Gastrocnemius medialis (tissue), 4 donors: ENCODE data around the gene XDH. TPM values are rescaled to one million over a fixed set of nuclear protein-coding genes. Genes with fewer than 3 reads are reported as not detected.

Experiments used
- ATAC-seq, 2 donors: fragments of 150-250 bp; one replicate each; pipeline ENCODE4 v1.9.1; 2016
- DNase-seq, 2 donors: peaks; one replicate each; pipeline ENCODE4 v3.0.0-alpha.2; 2019
- H3K27ac ChIP-seq, 4 donors: fragments of 200-600 bp; sonication (generic); 1 replicate in 1 of 4; 2 replicates in 3 of 4; pipeline ENCODE4 v1.5.1; 2016 to 2018; ENCODE audit warnings: mild to moderate bottlenecking in 2 of 4, moderate library complexity in 1 of 4
- H3K27me3 ChIP-seq, 3 donors: fragments of 200-600 bp; sonication (generic) in 2 of 3; 1 replicate in 1 of 3; 2 replicates in 2 of 3; pipeline versions ENCODE4 v1.5.1 to v1.6.0; 2016 to 2019; ENCODE audit warnings: mild to moderate bottlenecking in 1 of 3, moderate library complexity in 1 of 3
- H3K36me3 ChIP-seq, 2 donors: fragments of 200-600 bp; sonication (generic) in 1 of 2; one replicate each; pipeline ENCODE4 v1.5.1; 2017 to 2018
- H3K4me1 ChIP-seq, 2 donors: fragments of 200-600 bp; sonication (generic) in 1 of 2; one replicate each; pipeline ENCODE4 v1.5.1; 2016 to 2017; ENCODE audit warnings: mild to moderate bottlenecking in 2 of 2
- H3K4me3 ChIP-seq, 4 donors: fragments of 200-600 bp; sonication (generic) in 3 of 4; 1 replicate in 1 of 4; 2 replicates in 3 of 4; pipeline ENCODE4 v1.5.1; 2016 to 2019; ENCODE audit warnings: mild to moderate bottlenecking in 2 of 4
- H3K9me3 ChIP-seq, 3 donors: fragments of 200-600 bp; sonication (generic) in 2 of 3; 1 replicate in 1 of 3; 2 replicates in 2 of 3; pipeline ENCODE4 v1.5.1; 2016 to 2019
- CTCF ChIP-seq, 5 experiments: fragments of 450-650 bp in 3 of 5; fragments of 200-600 bp in 2 of 5; sonication (generic) in 2 of 5; IDR thresholded peaks in 4 of 5; conservative IDR thresholded peaks in 1 of 5; 1 replicate in 4 of 5; 2 replicates in 1 of 5; pipeline ENCODE4 v1.5.1; 2016 to 2019; ENCODE audit warnings: antibody characterized with exemption in 5 of 5, mild to moderate bottlenecking in 3 of 5, moderate library complexity in 3 of 5
- POLR2A ChIP-seq, 2 donors: fragments of 450-650 bp; IDR thresholded peaks; one replicate each; pipeline ENCODE4 v1.6.1; 2017; ENCODE audit warnings: antibody characterized with exemption in 2 of 2, mild to moderate bottlenecking in 2 of 2, moderate library complexity in 2 of 2
- in situ Hi-C, 4 donors: fragments of 200-750 bp; cut with MboI; loops; one replicate each; pipeline versions ENCODE4 v1.15.0 to v1.8.0; 2017; ENCODE audit warnings: low sequenced_read_pairs in 4 of 4
- intact Hi-C: fragments of 100-400 bp; cut with DNase I; formaldehyde crosslinking; loops from one replicate; pipeline ENCODE4 v1.15.1; 2023; ENCODE audit warnings: low total_unique reads
- total RNA-seq, 4 donors: library from RNA; depleted of rRNA; stranded (reverse); fragments of >200 nt; gene quantifications; one replicate each; pipeline versions ENCODE4 v1.1.0 to v1.2.3, GENCODE V29; 2016

XDH gene
- total RNA-seq, 4 donors from 2014 or later: 0.05 to 0.29 (median 0.07) TPM; not detected in 1

GRCh38 chr2:31344447-31344846, 70.1 kb downstream of the XDH start:
- no peaks in the 10 kb centered on the region for H3K9me3 ChIP-seq
- H3K27me3 ChIP-seq: no peaks in the 10 kb centered on the region
- no peak overlapping the region for H3K27ac ChIP-seq
- no peak overlapping the region for H3K4me3 ChIP-seq
- TF ChIP-seq CTCF (IDR thresholded peaks at IDR 0.05 in 4 of 5, conservative IDR thresholded peaks at IDR 0.05 in 1 of 5): no peak
- no peak for TF ChIP-seq POLR2A (IDR thresholded peaks at IDR 0.05)
- in situ Hi-C loops: loop anchor here in 1 of 4 donors (25.0 kb wide), 1 partner anchor 1132 kb away; no protein-coding TSS in a partner anchor
- DNase-seq (no peak), ATAC-seq (no peak)
- H3K36me3 ChIP-seq: no peaks in the 10 kb centered on the region
- H3K4me1 ChIP-seq: no peaks in the 10 kb centered on the region
- intact Hi-C loops: no loop called here

GRCh38 chr2:31341351-31341750, 73.2 kb downstream of the XDH start:
- DNase-seq (no peak), ATAC-seq (no peak)
- H3K27me3 ChIP-seq: no peaks in the 10 kb centered on the region
- H3K4me1 ChIP-seq: no peaks in the 10 kb centered on the region
- H3K36me3 ChIP-seq: no peaks in the 10 kb centered on the region
- H3K4me3 ChIP-seq: no peak overlapping the region
- TF ChIP-seq CTCF (IDR thresholded peaks at IDR 0.05 in 4 of 5, conservative IDR thresholded peaks at IDR 0.05 in 1 of 5): no peak
- TF ChIP-seq POLR2A (IDR thresholded peaks at IDR 0.05): no peak
- no peak overlapping the region for H3K27ac ChIP-seq
- in situ Hi-C loops (loop anchor here in 1 of 4 donors (25.0 kb wide), 1 partner anchor 1129 kb away; no protein-coding TSS in a partner anchor), intact Hi-C loops (no loop called here)
- no peaks in the 10 kb centered on the region for H3K9me3 ChIP-seq

GRCh38 chr2:31339696-31340095, 74.8 kb downstream of the XDH start:
- in situ Hi-C loops (loop anchor here (10.0 to 25.0 kb wide), 4 partner anchors 105 to 1127 kb away; partner anchors contain the start of gene EHD3 (in 4 of the 4)), intact Hi-C loops (loop anchor here (10.0 kb wide), 1 partner anchor 205 kb away; the partner anchor contains the start of gene GALNT14)
- H3K4me3 ChIP-seq: no peak overlapping the region
- H3K27me3 ChIP-seq: no peaks in the 10 kb centered on the region
- no peak for DNase-seq
- no peak for ATAC-seq
- H3K9me3 ChIP-seq: no peaks in the 10 kb centered on the region
- H3K4me1 ChIP-seq: peaks cover 2 to 10% of the 10 kb centered on the region in 2 donors
- no peak for TF ChIP-seq POLR2A (IDR thresholded peaks at IDR 0.05)
- TF ChIP-seq CTCF (IDR thresholded peaks at IDR 0.05 in 4 of 5, conservative IDR thresholded peaks at IDR 0.05 in 1 of 5): no peak
- no peak overlapping the region for H3K27ac ChIP-seq
- no peaks in the 10 kb centered on the region for H3K36me3 ChIP-seq

- no peak for TF ChIP-seq POLR2A (IDR thresholded peaks at IDR 0.05)
- no peak for TF ChIP-seq CTCF (IDR thresholded peaks at IDR 0.05 in 4 of 5, conservative IDR thresholded peaks at IDR 0.05 in 1 of 5)
- H3K36me3 ChIP-seq: no peaks in the 10 kb centered on the region
- ATAC-seq (no peak), DNase-seq (no peak)
- intact Hi-C loops (loop anchor here (10.0 kb wide), 1 partner anchor 203 kb away; the partner anchor contains the start of gene GALNT14), in situ Hi-C loops (loop anchor here (10.0 to 25.0 kb wide), 4 partner anchors 103 to 1126 kb away; partner anchors contain the start of gene EHD3 (in 4 of the 4))
- no peaks in the 10 kb centered on the region for H3K27me3 ChIP-seq
- H3K27ac ChIP-seq: no peak overlapping the region
- H3K4me3 ChIP-seq: no peak overlapping the region
- peaks cover 9 to 17% of the 10 kb centered on the region in 2 donors for H3K4me1 ChIP-seq
- no peaks in the 10 kb centered on the region for H3K9me3 ChIP-seq
Measured at GRCh38 chr2:31337860-31338259, 76.7 kb downstream of the XDH start.
